Colonic mucosa (tissue), 4 donors: ENCODE measurements around the gene AK2. TPM values are rescaled to one million over a fixed set of nuclear protein-coding genes. Genes with fewer than 3 reads are reported as not detected.

Experiments used
- DNase-seq: peaks from one replicate; pipeline ENCODE4 v3.0.0-alpha.2; 2020
- H3K27ac ChIP-seq: fragments of 200-600 bp; one replicate; pipeline ENCODE4 v1.8.0; 2021
- H3K27me3 ChIP-seq: fragments of 200-600 bp; one replicate; pipeline ENCODE4 v1.8.0; 2021
- H3K36me3 ChIP-seq: fragments of 200-600 bp; one replicate; pipeline ENCODE4 v1.8.0; 2021
- H3K4me1 ChIP-seq: fragments of 200-600 bp; one replicate; pipeline ENCODE4 v1.8.0; 2021; ENCODE audit warnings: mild to moderate bottlenecking
- H3K4me3 ChIP-seq: fragments of 200-600 bp; one replicate; pipeline ENCODE4 v1.8.0; 2021
- H3K9ac ChIP-seq, 2 donors: one replicate each; pipeline ENCODE4 v1.7.0; 2013; ENCODE audit warnings: control low read depth in 2 of 2, low read depth in 2 of 2, low read length in 2 of 2
- H3K9me3 ChIP-seq: fragments of 200-600 bp; one replicate; pipeline ENCODE4 v1.8.0; 2021
- CTCF ChIP-seq: fragments of 200-600 bp; IDR thresholded peaks from one replicate; pipeline ENCODE4 v1.8.0; 2022; ENCODE audit warnings: antibody characterized with exemption, mild to moderate bottlenecking
- intact Hi-C: fragments of 100-400 bp; cut with DNase I; formaldehyde crosslinking; loops from one replicate; pipeline ENCODE4 v1.14.1; 2022
- total RNA-seq, 2 donors: library from RNA; stranded (reverse); fragmentation: NEBNext Ultra II Directional in 1 of 2; extraction: Animal tissue kit (Norgen Biotek cat#: 25700) in 1 of 2; gene quantifications; one replicate each; pipeline ENCODE4 v1.2.1, GENCODE V29; 2021
- donor health status: healthy.
- donor health status: DM: no; HTN: no; CAD: no.
- donor health status: DM: no; HTN: no; CAD: no.

AK2 gene
- total RNA-seq, 2 donors from 2014 or later, result 206 to 243 TPM

- intact Hi-C loops, result no loop called here
- H3K4me3 ChIP-seq, result no peak overlapping the region
- H3K4me1 ChIP-seq, result no peaks in the 10 kb centered on the region
- H3K9me3 ChIP-seq, result no peaks in the 10 kb centered on the region
- TF ChIP-seq CTCF, result no peak
- no peak overlapping the region for H3K27ac ChIP-seq
- no peak overlapping the region for H3K9ac ChIP-seq
- no peak for DNase-seq
- no peaks in the 10 kb centered on the region for H3K36me3 ChIP-seq
- H3K27me3 ChIP-seq, result no peaks in the 10 kb centered on the region
Measured at GRCh38 chr1:33003657-33004056, 33.0 kb downstream of the AK2 start.

GRCh38 chr1:33002006-33002405 is 34.7 kb downstream of the AK2 start:
- Histone ChIP-seq H3K27me3 (no peaks in the 10 kb centered on the region), H3K27ac (no peak overlapping the region), H3K9me3 (no peaks in the 10 kb centered on the region), H3K4me3 (no peak overlapping the region), H3K36me3 (no peaks in the 10 kb centered on the region), H3K9ac (no peak overlapping the region), H3K4me1 (no peaks in the 10 kb centered on the region)
- intact Hi-C loops, result no loop called here
- TF ChIP-seq CTCF, result no peak
- DNase-seq, result no peak

- no peak overlapping the region for H3K9ac ChIP-seq
- TF ChIP-seq CTCF, result no peak
- DNase-seq, result no peak
- intact Hi-C loops, result no loop called here
- no peaks in the 10 kb centered on the region for H3K36me3 ChIP-seq
- no peaks in the 10 kb centered on the region for H3K27me3 ChIP-seq
- H3K4me1 ChIP-seq, result no peaks in the 10 kb centered on the region
- no peak overlapping the region for H3K27ac ChIP-seq
- H3K9me3 ChIP-seq, result no peaks in the 10 kb centered on the region
- no peak overlapping the region for H3K4me3 ChIP-seq
Measured at GRCh38 chr1:33001282-33001681, 35.4 kb downstream of the AK2 start.

GRCh38 chr1:33000427-33001026 is 36.2 kb downstream of the AK2 start:
- no peak for DNase-seq
- TF ChIP-seq CTCF, result no peak
- Histone ChIP-seq H3K9ac (no peak overlapping the region), H3K27ac (no peak overlapping the region), H3K27me3 (no peaks in the 10 kb centered on the region), H3K36me3 (no peaks in the 10 kb centered on the region), H3K9me3 (no peaks in the 10 kb centered on the region), H3K4me3 (no peak overlapping the region), H3K4me1 (no peaks in the 10 kb centered on the region)
- intact Hi-C loops, result no loop called here

GRCh38 chr1:32998997-32999396 is 37.7 kb downstream of the AK2 start:
- H3K4me3 ChIP-seq, result no peak overlapping the region
- no peaks in the 10 kb centered on the region for H3K36me3 ChIP-seq
- H3K4me1 ChIP-seq, result no peaks in the 10 kb centered on the region
- DNase-seq, result no peak
- no peak overlapping the region for H3K9ac ChIP-seq
- H3K9me3 ChIP-seq, result no peaks in the 10 kb centered on the region
- intact Hi-C loops, result no loop called here
- no peaks in the 10 kb centered on the region for H3K27me3 ChIP-seq
- TF ChIP-seq CTCF, result no peak
- no peak overlapping the region for H3K27ac ChIP-seq
